GM12878 (cell line): ENCODE results near the gene CBFA2T3.

Source experiments
- POLR2AphosphoS5 ChIP-seq: IDR thresholded peaks from 2 replicates; pipeline ENCODE4 v1.6.1; 2011; ENCODE audit warnings: mild to moderate bottlenecking, low read length, inconsistent platforms
- SUPT20H ChIP-seq: IDR thresholded peaks from 2 replicates; pipeline ENCODE4 v1.6.1; 2011; ENCODE audit warnings: low read depth, mild to moderate bottlenecking, low read length, moderate library complexity, borderline replicate concordance; ENCODE audit not compliant: control insufficient read depth

- TF ChIP-seq SUPT20H = no peak
- no peak for TF ChIP-seq POLR2AphosphoS5
Observed at GRCh38 chr16:88899901-88900661, 76.9 kb downstream of the CBFA2T3 start.
